HepG2 (cell line): Measurements from ENCODE around the gene GORASP2.

Source experiments
- IKZF4 ChIP-seq: sonication (generic); formaldehyde crosslinking; IDR thresholded peaks from 2 replicates; pipeline ENCODE4 v1.5.1; 2020; ENCODE audit warnings: borderline replicate concordance, mild to moderate bottlenecking, low read depth, missing genetic modification reagents; ENCODE audit errors: not compliant biosample characterization
- KLF12 ChIP-seq: sonication (generic); formaldehyde crosslinking; IDR thresholded peaks from 2 replicates; pipeline ENCODE4 v1.4.0; 2020; ENCODE audit warnings: missing genetic modification reagents, borderline replicate concordance
- NR2F2 ChIP-seq: IDR thresholded peaks from 2 replicates; pipeline ENCODE4 v1.6.1; 2012; ENCODE audit warnings: low read depth, inconsistent platforms, borderline replicate concordance
- POLR2AphosphoS5 ChIP-seq: IDR thresholded peaks from 2 replicates; pipeline ENCODE4 v1.6.1; 2012; ENCODE audit warnings: low read depth, low read length
- ZBTB7A ChIP-seq: sonication (generic); formaldehyde crosslinking; IDR thresholded peaks from 2 replicates; pipeline ENCODE4 v1.8.0; 2022; ENCODE audit warnings: mild to moderate bottlenecking, missing genetic modification reagents
- ZFX ChIP-seq: sonication (generic); formaldehyde crosslinking; IDR thresholded peaks from 2 replicates; pipeline ENCODE4 v1.4.0; 2020; ENCODE audit warnings: mild to moderate bottlenecking, low read depth, missing genetic modification reagents, moderate library complexity
- ZNF550 ChIP-seq: sonication (generic); formaldehyde crosslinking; IDR thresholded peaks from 2 replicates; pipeline ENCODE4 v1.4.0; 2020; ENCODE audit warnings: mild to moderate bottlenecking, missing genetic modification reagents, borderline replicate concordance
- ZNF772 ChIP-seq: sonication (generic); formaldehyde crosslinking; IDR thresholded peaks from 2 replicates; pipeline ENCODE4 v1.5.0; 2020; ENCODE audit warnings: mild to moderate bottlenecking, missing genetic modification reagents
- TF ChIP-seq, protein P1 (sequence below): sonication (generic); formaldehyde crosslinking; conservative IDR thresholded peaks from 2 replicates; pipeline ENCODE4 v1.8.0; 2022; ENCODE audit warnings: low read depth, missing genetic modification reagents
- TF ChIP-seq, protein P2 (sequence below): sonication (generic); formaldehyde crosslinking; IDR thresholded peaks from 2 replicates; pipeline ENCODE4 v1.5.0; 2020; ENCODE audit warnings: mild to moderate bottlenecking, missing genetic modification reagents, moderate library complexity
- TF ChIP-seq, protein P3 (sequence below), 2 experiments: IDR thresholded peaks; 2 replicates each; pipeline ENCODE4 v1.6.1; 2011 to 2012; ENCODE audit warnings: low read length in 2 of 2, borderline replicate concordance in 1 of 2, low read depth in 1 of 2, mild to moderate bottlenecking in 1 of 2, moderate library complexity in 1 of 2

DNA sequence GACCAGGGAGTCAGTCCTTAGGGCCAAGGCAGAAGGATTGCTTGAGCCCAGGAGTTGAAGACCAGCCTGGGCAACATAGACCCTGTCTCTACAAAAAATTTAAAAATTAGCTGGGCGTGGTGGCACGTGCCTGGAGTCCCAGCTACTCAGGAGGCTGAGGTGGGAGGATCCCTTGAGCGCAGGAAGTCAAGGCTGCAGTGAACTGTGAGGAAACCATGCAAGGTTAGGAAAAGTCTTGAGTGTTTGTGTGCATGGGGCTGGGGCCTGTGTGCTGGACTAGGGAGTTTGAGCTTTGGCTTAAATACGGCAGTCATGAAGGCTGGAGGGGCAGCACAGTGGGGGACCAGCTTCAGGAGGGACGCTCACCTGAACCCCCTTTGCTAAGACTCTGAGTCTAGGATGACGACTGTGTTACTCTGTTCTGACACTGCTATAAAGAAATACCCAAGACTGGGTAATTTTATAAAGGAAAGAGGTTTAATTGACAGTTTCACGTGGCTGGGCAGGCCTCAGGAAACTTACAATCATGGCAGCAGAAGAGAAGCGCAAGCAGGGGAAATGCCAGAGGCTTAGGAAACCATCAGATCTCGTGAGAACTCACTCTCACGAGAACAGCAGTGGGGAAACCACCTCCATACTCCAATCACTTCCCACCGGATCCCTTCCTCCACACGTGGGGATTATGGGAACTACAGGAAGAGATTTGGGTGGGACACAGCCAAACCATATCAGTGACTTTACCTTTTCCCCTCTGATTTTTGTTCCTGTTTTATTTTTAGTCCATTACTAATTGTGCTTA lies 39.4 kb downstream of the GORASP2 start:
- TF ChIP-seq ZNF772 (CRISPR knock-in tag) (no peak), ZBTB7A (CRISPR knock-in tag) (no peak), IKZF4 (CRISPR knock-in tag) (no peak), ZNF550 (CRISPR knock-in tag) (no peak), NR2F2 (no peak), ZFX (CRISPR knock-in tag) (no peak), POLR2AphosphoS5 (0 out of 2 replicates have a peak, but pooled peaks have one; percentile 13), KLF12 (CRISPR knock-in tag) (no peak)
- TF ChIP-seq, protein P1, sequence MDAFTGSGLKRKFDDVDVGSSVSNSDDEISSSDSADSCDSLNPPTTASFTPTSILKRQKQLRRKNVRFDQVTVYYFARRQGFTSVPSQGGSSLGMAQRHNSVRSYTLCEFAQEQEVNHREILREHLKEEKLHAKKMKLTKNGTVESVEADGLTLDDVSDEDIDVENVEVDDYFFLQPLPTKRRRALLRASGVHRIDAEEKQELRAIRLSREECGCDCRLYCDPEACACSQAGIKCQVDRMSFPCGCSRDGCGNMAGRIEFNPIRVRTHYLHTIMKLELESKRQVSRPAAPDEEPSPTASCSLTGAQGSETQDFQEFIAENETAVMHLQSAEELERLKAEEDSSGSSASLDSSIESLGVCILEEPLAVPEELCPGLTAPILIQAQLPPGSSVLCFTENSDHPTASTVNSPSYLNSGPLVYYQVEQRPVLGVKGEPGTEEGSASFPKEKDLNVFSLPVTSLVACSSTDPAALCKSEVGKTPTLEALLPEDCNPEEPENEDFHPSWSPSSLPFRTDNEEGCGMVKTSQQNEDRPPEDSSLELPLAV (CRISPR knock-in tag), result no peak
- TF ChIP-seq, protein P2, sequence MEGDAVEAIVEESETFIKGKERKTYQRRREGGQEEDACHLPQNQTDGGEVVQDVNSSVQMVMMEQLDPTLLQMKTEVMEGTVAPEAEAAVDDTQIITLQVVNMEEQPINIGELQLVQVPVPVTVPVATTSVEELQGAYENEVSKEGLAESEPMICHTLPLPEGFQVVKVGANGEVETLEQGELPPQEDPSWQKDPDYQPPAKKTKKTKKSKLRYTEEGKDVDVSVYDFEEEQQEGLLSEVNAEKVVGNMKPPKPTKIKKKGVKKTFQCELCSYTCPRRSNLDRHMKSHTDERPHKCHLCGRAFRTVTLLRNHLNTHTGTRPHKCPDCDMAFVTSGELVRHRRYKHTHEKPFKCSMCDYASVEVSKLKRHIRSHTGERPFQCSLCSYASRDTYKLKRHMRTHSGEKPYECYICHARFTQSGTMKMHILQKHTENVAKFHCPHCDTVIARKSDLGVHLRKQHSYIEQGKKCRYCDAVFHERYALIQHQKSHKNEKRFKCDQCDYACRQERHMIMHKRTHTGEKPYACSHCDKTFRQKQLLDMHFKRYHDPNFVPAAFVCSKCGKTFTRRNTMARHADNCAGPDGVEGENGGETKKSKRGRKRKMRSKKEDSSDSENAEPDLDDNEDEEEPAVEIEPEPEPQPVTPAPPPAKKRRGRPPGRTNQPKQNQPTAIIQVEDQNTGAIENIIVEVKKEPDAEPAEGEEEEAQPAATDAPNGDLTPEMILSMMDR (CRISPR knock-in tag), result no peak
- TF ChIP-seq, protein P3, sequence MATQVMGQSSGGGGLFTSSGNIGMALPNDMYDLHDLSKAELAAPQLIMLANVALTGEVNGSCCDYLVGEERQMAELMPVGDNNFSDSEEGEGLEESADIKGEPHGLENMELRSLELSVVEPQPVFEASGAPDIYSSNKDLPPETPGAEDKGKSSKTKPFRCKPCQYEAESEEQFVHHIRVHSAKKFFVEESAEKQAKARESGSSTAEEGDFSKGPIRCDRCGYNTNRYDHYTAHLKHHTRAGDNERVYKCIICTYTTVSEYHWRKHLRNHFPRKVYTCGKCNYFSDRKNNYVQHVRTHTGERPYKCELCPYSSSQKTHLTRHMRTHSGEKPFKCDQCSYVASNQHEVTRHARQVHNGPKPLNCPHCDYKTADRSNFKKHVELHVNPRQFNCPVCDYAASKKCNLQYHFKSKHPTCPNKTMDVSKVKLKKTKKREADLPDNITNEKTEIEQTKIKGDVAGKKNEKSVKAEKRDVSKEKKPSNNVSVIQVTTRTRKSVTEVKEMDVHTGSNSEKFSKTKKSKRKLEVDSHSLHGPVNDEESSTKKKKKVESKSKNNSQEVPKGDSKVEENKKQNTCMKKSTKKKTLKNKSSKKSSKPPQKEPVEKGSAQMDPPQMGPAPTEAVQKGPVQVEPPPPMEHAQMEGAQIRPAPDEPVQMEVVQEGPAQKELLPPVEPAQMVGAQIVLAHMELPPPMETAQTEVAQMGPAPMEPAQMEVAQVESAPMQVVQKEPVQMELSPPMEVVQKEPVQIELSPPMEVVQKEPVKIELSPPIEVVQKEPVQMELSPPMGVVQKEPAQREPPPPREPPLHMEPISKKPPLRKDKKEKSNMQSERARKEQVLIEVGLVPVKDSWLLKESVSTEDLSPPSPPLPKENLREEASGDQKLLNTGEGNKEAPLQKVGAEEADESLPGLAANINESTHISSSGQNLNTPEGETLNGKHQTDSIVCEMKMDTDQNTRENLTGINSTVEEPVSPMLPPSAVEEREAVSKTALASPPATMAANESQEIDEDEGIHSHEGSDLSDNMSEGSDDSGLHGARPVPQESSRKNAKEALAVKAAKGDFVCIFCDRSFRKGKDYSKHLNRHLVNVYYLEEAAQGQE (IDR thresholded peaks at IDR 0.05; ENCODE audit: borderline replicate concordance in 1 of 2, low read depth in 1 of 2, low read length in 2 of 2), result no peak
